Germinal center (tissue), 1 donor: ENCODE data around the gene KANSL1.

Source experiments
- DNase-seq: peaks from one replicate; pipeline ENCODE4 v3.0.0; 2012; ENCODE audit warnings: mixed read lengths, low spot score

KANSL1 gene

GRCh38 chr17:46167267-46167666, 26.0 kb downstream of the KANSL1 start:
- no peak for DNase-seq

- no peak for DNase-seq
Measured at GRCh38 chr17:46166692-46167249, 26.5 kb downstream of the KANSL1 start.

- no peak for DNase-seq
Measured at GRCh38 chr17:46163929-46164594, 29.2 kb downstream of the KANSL1 start.

- DNase-seq: no peak
Measured at GRCh38 chr17:46163316-46163715, 29.9 kb downstream of the KANSL1 start.

- no peak for DNase-seq
Measured at GRCh38 chr17:46162866-46163265, 30.4 kb downstream of the KANSL1 start.

GRCh38 chr17:46160169-46160568, 33.1 kb downstream of the KANSL1 start:
- no peak for DNase-seq

GRCh38 chr17:46159686-46160085, 33.5 kb downstream of the KANSL1 start:
- DNase-seq: no peak

- DNase-seq: no peak
Measured at GRCh38 chr17:46158323-46159296, 34.6 kb downstream of the KANSL1 start.

GRCh38 chr17:46157443-46158062, 35.7 kb downstream of the KANSL1 start:
- DNase-seq: no peak

- DNase-seq: no peak
Measured at GRCh38 chr17:46154151-46154816, 38.9 kb downstream of the KANSL1 start.

GRCh38 chr17:46152423-46152822, 40.8 kb downstream of the KANSL1 start:
- DNase-seq: no peak

- no peak for DNase-seq
Measured at GRCh38 chr17:46151762-46152161, 41.5 kb downstream of the KANSL1 start.

- DNase-seq: no peak
Measured at GRCh38 chr17:46150216-46150963, 42.8 kb downstream of the KANSL1 start.

- no peak for DNase-seq
Measured at GRCh38 chr17:46148247-46148646, 45.0 kb downstream of the KANSL1 start.

GRCh38 chr17:46147296-46147695, 45.9 kb downstream of the KANSL1 start:
- no peak for DNase-seq

GRCh38 chr17:46144246-46144645, 49.0 kb downstream of the KANSL1 start:
- peak; percentile 47 for DNase-seq

GRCh38 chr17:46143827-46144236, 49.4 kb downstream of the KANSL1 start:
- DNase-seq: no peak

- no peak for DNase-seq
Measured at GRCh38 chr17:46141645-46142044, 51.6 kb downstream of the KANSL1 start.

- no peak for DNase-seq
Measured at GRCh38 chr17:46140645-46141197, 52.5 kb downstream of the KANSL1 start.

- peak; percentile 37 for DNase-seq
Measured at GRCh38 chr17:46139432-46140210, 53.6 kb downstream of the KANSL1 start.
